Skeletal muscle tissue (tissue), 4 donors: Measurements from ENCODE around the gene TMEM190. TPM values are rescaled to one million over a fixed set of nuclear protein-coding genes. Genes with fewer than 3 reads are reported as not detected.

Experiments
- H3K27ac ChIP-seq: one replicate; pipeline ENCODE4 v1.7.0; 2013; ENCODE audit warnings: mild to moderate bottlenecking, low read depth, low read length, inconsistent platforms
- H3K27me3 ChIP-seq, 3 donors: one replicate each; pipeline ENCODE4 v1.7.0; 2013; ENCODE audit warnings: low read length in 3 of 3; ENCODE audit not compliant: control insufficient read depth in 3 of 3, insufficient read depth in 3 of 3
- H3K36me3 ChIP-seq, 3 donors: one replicate each; pipeline ENCODE4 v1.7.0; 2013; ENCODE audit warnings: low read length in 3 of 3; ENCODE audit not compliant: control insufficient read depth in 3 of 3, insufficient read depth in 3 of 3
- H3K4me1 ChIP-seq, 3 donors: one replicate each; pipeline ENCODE4 v1.7.0; 2013; ENCODE audit warnings: low read length in 3 of 3, mild to moderate bottlenecking in 3 of 3; ENCODE audit not compliant: control insufficient read depth in 3 of 3, insufficient read depth in 3 of 3
- H3K4me3 ChIP-seq, 3 donors: one replicate each; pipeline ENCODE4 v1.7.0; 2013; ENCODE audit warnings: low read length in 3 of 3
- H3K9ac ChIP-seq, 3 donors: one replicate each; pipeline ENCODE4 v1.7.0; 2013; ENCODE audit warnings: low read length in 3 of 3, mild to moderate bottlenecking in 3 of 3, moderate library complexity in 2 of 3, low read depth in 1 of 3
- H3K9me3 ChIP-seq, 3 donors: one replicate each; pipeline ENCODE4 v1.7.0; 2013; ENCODE audit warnings: low read length in 3 of 3; ENCODE audit not compliant: control insufficient read depth in 3 of 3
- total RNA-seq: library from RNA; depleted of rRNA; stranded (reverse); fragments of >200 nt; gene quantifications from one replicate; pipeline ENCODE4 v1.2.3, GENCODE V29; 2014
- donor health status: Osteomylitis.

Gene TMEM190
- total RNA-seq, 1 donor from 2014 or later: not detected

DNA sequence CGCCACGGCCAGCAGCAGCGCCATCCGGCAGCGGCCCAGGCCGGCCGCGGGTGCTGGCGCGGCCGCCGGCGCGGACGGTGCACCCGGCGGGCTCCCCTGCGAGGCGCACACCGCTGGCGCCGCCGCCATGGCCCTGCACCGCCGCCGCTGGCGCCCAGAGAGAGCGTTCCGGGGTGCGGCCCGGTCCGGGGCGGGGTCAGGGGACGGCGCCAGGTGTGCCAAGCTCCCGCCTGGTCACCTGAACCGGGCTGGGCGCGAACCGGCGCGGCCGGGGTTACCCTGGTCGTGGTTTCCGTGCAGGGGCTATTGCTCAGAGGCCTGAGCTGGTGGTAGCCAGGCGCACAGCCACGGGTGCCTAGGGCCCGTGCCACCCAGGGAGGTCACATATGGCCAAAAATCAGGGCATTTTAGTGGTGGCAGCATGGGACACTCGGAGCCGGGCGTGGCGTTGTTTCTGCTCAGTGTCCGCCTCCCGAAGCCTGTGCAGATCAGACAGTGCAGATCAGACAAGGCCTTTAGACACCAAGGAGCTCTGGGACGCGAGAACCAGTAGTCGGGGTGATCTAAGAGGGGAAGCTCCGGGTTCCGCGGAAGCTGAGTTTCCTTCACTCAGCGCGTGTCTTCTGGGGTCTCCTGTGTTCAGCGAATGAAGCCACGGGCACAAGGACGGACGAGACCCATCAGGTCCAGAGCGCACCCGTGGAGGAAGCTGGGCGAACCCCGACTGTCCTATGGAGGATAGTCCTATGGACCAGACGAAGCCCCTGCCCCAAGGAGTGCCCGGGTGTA, 7.7 kb downstream of the TMEM190 start, which contains the start of gene TMEM238:
TSS of gene TMEM238 (minus strand) at position 162 of the 789 bp plus-strand sequence. CDS start at position 129, 33 bp downstream.
- Histone ChIP-seq H3K9me3 (no peaks in the 10 kb centered on the region), H3K27me3 (no peaks in the 10 kb centered on the region), H3K4me1 (peaks cover 44 to 54% (median 46%) of the 10 kb centered on the region in 3 donors), H3K4me3 (peak within 1 kb of the TSS; percentile 86 to 95 (median 88)), H3K9ac (peak within 1 kb of the TSS; percentile 92 to 95 (median 94)), H3K36me3 (peaks cover 22 to 25% (median 24%) of the 10 kb centered on the region in 3 donors), H3K27ac (peak within 1 kb of the TSS; percentile 91)

DNA sequence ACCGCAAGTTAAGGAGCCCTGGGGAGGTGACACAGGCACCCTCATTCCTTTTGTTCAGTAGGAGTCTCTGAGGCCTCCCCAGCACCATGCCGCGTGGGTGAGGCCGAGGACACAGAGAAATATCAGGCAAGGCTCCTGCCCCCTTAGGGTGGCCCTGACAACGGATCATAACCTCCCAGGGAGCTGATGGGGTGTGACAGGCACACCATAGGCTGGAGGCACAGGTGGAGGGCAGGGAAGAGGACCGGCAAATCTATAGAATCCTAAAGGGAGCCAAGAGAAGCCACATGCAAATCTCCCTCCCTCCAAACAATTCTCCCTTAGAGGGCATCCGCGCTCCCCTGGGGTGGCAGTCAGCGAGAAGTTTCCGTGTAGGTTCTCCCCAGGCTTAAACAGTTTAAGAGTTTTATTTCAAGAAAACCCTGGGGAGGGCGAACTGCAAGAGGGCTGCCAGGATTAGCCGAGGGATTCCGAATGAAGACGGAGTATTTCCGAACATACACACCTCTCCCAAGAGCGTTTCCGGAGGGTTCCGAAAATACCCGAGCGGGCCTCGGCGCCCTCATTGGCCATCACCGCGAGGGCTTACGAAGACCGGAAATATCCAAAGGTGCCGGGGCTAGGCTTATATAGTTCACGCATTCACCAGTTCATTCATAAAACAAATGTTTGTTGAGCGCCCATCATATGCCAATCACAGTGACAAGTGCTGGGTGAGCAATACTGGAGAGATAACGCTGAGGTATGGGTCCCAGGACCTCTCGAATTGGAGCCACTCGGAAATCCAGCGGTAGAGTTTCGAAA, 8.5 kb downstream of the TMEM190 start:
- H3K9me3 ChIP-seq: no peaks in the 10 kb centered on the region
- peaks cover 44 to 59% (median 48%) of the 10 kb centered on the region in 3 donors for H3K4me1 ChIP-seq
- H3K36me3 ChIP-seq: peaks cover 26 to 32% (median 32%) of the 10 kb centered on the region in 3 donors
- H3K4me3 ChIP-seq: peak overlapping the region; percentile 86 to 95 (median 88)
- no peaks in the 10 kb centered on the region for H3K27me3 ChIP-seq
- peak overlapping the region; percentile 92 to 95 (median 94) for H3K9ac ChIP-seq
- H3K27ac ChIP-seq: peak overlapping the region; percentile 91

DNA sequence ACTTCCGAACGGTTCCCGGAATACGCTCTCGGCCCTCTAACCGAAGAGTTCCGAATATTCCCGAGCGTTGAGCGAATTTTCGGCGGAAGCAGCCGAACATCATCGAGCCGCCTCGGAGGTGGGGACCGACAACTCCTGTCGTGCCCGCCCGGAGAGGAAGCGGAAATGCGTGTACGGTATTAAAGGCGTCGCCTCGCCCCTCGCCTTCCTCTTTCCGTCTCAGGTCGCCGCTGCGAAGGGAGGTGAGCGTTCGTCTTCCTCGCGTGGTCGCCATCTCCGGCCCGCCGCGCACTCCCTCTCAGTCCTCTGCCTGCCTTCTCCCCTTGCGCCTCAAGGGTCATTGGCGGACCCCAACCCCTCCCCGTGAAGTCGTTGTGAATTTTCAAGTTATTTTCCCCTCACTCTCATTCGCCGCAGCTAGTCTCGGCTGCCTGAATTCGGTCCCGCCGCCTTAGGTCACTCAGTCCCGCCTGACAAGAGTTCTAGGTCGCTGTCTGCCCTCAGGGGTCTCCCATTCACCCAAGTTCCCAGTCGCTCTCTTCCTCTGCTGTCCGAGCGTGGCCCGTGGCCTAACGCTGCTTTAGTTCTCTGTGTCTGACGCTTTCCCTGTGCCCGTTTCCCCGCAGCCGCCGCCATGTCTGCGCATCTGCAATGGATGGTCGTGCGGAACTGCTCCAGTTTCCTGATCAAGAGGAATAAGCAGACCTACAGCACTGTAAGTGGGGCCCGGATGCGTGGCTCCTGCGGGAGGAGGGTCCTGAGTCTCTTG, 9.3 kb downstream of the TMEM190 start, which contains the start of gene RPL28:
TSS of gene RPL28 (plus strand) at position 209 of the 769 bp plus-strand sequence. CDS start at position 635, 426 bp downstream.
- H3K4me1 ChIP-seq: peaks cover 44 to 66% (median 48%) of the 10 kb centered on the region in 3 donors
- H3K27ac ChIP-seq: peak within 1 kb of the TSS; percentile 91
- H3K9ac ChIP-seq: peak within 1 kb of the TSS; percentile 94 to 98 (median 95)

DNA sequence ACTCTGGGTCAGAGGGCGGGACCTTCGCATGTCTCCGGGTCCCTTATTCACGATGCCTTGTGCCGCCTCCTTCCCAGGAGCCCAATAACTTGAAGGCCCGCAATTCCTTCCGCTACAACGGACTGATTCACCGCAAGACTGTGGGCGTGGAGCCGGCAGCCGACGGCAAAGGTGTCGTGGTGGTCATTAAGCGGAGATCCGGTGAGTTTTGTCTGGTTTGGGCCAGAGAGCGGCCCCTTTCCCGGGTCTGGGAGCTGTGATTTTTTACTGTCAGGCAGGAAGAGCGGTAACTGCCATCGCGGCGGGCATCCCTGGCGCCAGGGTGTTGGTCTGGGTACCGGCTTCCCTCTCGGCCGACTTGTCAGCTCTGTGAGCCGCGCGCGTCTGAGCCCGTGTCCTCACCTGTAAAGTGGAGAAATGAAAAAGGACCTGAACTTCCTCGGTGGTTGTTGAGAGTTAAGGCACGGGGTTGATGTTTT, 9.9 kb downstream of the TMEM190 start:
- Histone ChIP-seq H3K36me3 (peaks cover 32 to 41% (median 32%) of the 10 kb centered on the region in 3 donors), H3K27me3 (no peaks in the 10 kb centered on the region), H3K9ac (peak overlapping the region; percentile 94 to 98 (median 95)), H3K27ac (peak overlapping the region; percentile 91), H3K4me1 (peaks cover 44 to 72% (median 48%) of the 10 kb centered on the region in 3 donors), H3K9me3 (no peaks in the 10 kb centered on the region), H3K4me3 (peak overlapping the region; percentile 95 to 98 (median 95))

More for the DNA sequence above, 9.3 kb downstream of the TMEM190 start, which contains the start of gene RPL28:
- Histone ChIP-seq H3K9me3 (no peaks in the 10 kb centered on the region), H3K36me3 (peaks cover 32 to 37% (median 32%) of the 10 kb centered on the region in 3 donors), H3K4me3 (peak within 1 kb of the TSS; percentile 95 to 98 (median 95)), H3K27me3 (no peaks in the 10 kb centered on the region)

DNA sequence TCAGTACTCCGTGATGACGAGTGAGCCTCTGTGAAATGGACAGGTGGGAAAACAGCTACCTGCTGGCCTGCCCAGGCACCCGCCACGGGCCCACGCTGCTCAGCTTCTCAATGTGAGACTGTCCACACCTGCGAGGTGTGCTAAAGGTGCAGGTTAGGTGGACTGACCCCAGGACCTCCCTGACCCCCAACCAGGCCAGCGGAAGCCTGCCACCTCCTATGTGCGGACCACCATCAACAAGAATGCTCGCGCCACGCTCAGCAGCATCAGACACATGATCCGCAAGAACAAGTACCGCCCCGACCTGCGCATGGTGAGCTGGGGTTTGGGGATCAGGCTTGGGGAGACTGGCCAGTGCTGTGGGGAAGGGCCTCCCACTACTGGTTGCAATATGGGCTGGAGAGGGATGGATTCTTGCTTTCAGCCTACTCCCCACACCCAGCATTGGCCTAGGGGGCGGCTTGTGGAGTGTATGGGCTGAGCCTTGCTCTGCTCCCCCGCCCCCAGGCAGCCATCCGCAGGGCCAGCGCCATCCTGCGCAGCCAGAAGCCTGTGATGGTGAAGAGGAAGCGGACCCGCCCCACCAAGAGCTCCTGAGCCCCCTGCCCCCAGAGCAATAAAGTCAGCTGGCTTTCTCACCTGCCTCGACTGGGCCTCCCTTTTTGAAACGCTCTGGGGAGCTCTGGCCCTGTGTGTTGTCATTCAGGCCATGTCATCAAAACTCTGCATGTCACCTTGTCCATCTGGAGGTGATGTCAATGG, 11.3 kb downstream of the TMEM190 start:
- Histone ChIP-seq H3K9me3 (no peaks in the 10 kb centered on the region), H3K36me3 (peaks cover 32 to 48% (median 32%) of the 10 kb centered on the region in 3 donors), H3K4me1 (peaks cover 44 to 70% (median 48%) of the 10 kb centered on the region in 3 donors), H3K27ac (no peak overlapping the region), H3K9ac (peak overlapping the region in 2 of 3 donors; percentile 94 to 95), H3K27me3 (no peaks in the 10 kb centered on the region), H3K4me3 (peak overlapping the region in 2 of 3 donors; percentile 95)

DNA sequence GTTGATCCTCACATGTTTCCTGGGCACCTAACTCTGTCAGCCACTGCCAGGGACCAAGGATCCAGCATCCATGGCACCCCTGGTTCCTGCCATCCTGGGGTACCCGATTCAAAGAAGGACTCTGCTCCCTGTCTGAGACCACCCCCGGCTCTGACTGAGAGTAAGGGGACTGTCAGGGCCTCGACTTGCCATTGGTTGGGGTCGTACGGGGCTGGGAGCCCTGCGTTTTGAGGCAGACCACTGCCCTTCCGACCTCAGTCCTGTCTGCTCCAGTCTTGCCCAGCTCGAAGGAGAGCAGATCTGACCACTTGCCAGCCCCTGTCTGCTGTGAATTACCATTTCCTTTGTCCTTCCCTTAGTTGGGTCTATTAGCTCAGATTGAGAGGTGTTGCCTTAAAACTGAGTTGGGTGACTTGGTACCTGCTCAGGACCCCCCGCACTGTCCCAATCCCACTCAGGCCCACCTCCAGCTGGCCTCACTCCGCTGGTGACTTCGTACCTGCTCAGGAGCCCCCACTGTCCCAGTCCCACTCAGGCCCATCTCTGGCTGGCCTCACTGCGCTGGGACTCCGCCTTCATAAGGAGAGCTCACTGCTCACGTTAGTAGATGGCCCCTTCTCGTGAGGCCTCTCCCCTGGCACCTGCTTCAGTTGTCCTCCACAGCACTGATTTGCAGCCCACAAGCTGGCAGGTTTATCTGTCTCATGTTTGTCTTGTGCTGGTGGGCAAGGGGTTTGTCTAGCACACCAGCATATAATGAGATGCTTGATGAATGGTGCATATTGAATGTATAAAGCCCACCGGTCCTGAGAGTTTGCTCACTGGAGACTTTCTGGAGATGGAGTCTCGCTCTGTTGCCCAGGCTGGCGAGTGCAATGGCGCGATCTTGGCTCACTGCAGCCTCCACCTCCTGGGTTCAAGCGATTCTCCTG, 13.0 kb downstream of the TMEM190 start:
- peaks cover 35 to 59% (median 39%) of the 10 kb centered on the region in 3 donors for H3K4me1 ChIP-seq

DNA sequence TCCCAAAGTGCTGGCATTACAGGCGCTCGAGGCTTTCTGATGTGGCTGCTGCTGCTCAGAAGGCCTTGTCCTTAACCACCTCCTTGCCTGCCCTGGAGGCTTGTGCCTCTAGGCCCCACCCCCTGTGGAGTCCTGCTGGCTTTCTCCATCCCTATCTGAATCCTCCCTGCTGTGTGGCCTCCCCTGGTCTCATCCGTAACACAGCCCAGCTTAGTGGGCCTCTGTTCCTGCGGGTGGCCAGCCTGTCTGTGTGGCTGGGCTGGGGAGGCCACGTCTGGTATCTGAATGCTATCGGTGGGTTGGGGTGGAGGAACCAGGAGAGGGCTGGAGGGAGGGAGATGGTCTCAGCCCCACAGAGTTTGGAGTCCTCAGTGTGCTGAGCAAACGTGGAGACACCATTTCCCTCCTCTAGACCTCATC, 13.8 kb downstream of the TMEM190 start:
- Histone ChIP-seq H3K4me3 (no peak overlapping the region), H3K27ac (no peak overlapping the region), H3K9ac (no peak overlapping the region), H3K9me3 (no peaks in the 10 kb centered on the region), H3K4me1 (peaks cover 30 to 54% (median 34%) of the 10 kb centered on the region in 3 donors), H3K36me3 (peaks cover 32 to 48% (median 32%) of the 10 kb centered on the region in 3 donors), H3K27me3 (no peaks in the 10 kb centered on the region)

More for the DNA sequence above, 13.0 kb downstream of the TMEM190 start:
- Histone ChIP-seq H3K27me3 (no peaks in the 10 kb centered on the region), H3K4me3 (no peak overlapping the region), H3K27ac (no peak overlapping the region), H3K9ac (peak overlapping the region in 2 of 3 donors; percentile 33), H3K9me3 (no peaks in the 10 kb centered on the region), H3K36me3 (peaks cover 32 to 48% (median 32%) of the 10 kb centered on the region in 3 donors)

DNA sequence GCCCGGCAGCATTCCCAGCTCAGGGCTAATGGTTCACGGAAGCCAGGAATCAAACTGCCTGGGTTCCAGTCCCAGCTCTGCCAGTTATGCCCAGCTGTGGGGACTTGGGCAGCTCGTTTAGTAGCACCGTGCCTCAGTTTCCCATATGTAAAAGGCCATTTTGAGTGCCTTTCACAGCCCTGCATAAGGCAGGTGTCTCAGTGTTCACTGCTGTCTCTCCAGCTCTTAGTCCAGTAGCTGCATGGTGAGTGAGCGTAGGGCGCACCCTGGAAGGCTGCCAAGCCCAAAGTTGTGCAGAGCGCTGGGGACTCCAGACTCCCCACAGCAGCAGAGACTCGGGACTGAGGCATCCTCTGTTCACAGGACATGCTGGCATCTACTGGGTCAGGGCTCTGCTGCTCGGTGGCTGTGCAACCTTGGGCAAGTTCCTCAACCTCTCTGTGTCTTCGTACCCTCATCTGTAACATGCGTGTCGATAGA, 14.6 kb downstream of the TMEM190 start:
- H3K9ac ChIP-seq: peak overlapping the region in 1 of 3 donors; percentile 33
- H3K36me3 ChIP-seq: peaks cover 32 to 48% (median 32%) of the 10 kb centered on the region in 3 donors

More for the DNA sequence above, 14.6 kb downstream of the TMEM190 start:
- no peaks in the 10 kb centered on the region for H3K27me3 ChIP-seq
- no peaks in the 10 kb centered on the region for H3K9me3 ChIP-seq
- no peak overlapping the region for H3K27ac ChIP-seq
- peaks cover 27 to 49% (median 33%) of the 10 kb centered on the region in 3 donors for H3K4me1 ChIP-seq
- H3K4me3 ChIP-seq: no peak overlapping the region
